ENCODE data around the gene SPOCK1.

- TF ChIP-seq SP1 (IDR thresholded peaks at IDR 0.05) = no peak
- no peak for TF ChIP-seq ZNF384 (IDR thresholded peaks at IDR 0.05)
- no peak for TF ChIP-seq LEF1 (IDR thresholded peaks at IDR 0.05; ENCODE audit: borderline replicate concordance)
- no peak for TF ChIP-seq ARNT (IDR thresholded peaks at IDR 0.05)
- no peak for TF ChIP-seq ELF4 (IDR thresholded peaks at IDR 0.05)
- no peak for TF ChIP-seq NFRKB (IDR thresholded peaks at IDR 0.05)
- TF ChIP-seq CTBP1 (IDR thresholded peaks at IDR 0.05; ENCODE audit: borderline replicate concordance) = no peak
- TF ChIP-seq BHLHE40 (IDR thresholded peaks at IDR 0.05; ENCODE audit: borderline replicate concordance) = no peak
- TF ChIP-seq FOXA1 (IDR thresholded peaks at IDR 0.05) = no peak
- no peak for TF ChIP-seq FOXK2 (IDR thresholded peaks at IDR 0.05)
- no peak for TF ChIP-seq HDGF (IDR thresholded peaks at IDR 0.05; ENCODE audit: borderline replicate concordance)
- no peak for TF ChIP-seq L3MBTL2 (conservative IDR thresholded peaks at IDR 0.05)
- TF ChIP-seq SUZ12 (IDR thresholded peaks at IDR 0.05) = no peak
- no peak for TF ChIP-seq TARDBP (IDR thresholded peaks at IDR 0.05)
These were observed 157.3 kb downstream of the SPOCK1 start for GRCh38 chr5:137341831-137342230.

Data from HEK293T (cell line).